ENCODE data around the gene SERGEF. TPM values are rescaled to one million over a fixed set of nuclear protein-coding genes. Genes with fewer than 3 reads are reported as not detected.

SERGEF gene
- total and polyA plus RNA-seq, 10 of the 15 experiments (the other 5 are each of a cell fraction or from before 2014, with no cell fraction given): 14.6 to 27.8 (median 22.4) TPM

DNA sequence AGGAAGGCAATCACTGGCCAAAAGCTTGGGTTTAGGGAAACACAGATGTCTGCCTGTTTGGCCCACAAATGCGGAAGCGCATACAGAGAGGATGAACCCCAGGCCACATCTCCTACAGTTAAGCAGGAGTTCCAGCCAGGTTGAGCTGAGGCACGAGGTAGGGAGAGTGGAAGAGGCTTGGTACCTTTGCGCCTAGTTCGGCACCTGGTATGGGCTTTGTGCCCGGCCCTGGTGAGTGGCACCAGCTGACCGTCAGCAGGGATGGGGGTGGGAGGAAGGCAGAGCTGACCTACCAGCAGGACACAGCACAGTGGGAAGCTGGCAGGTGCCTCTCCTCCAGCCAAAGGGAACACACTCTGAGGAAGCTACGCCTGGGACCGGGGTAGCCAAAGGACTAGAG is 220.7 kb downstream of the SERGEF start:
- CTCF ChIA-PET: no interaction called here
- no peaks in the 10 kb centered on the region for H3K9me3 ChIP-seq (replicated peaks; ENCODE audit: control insufficient read depth, insufficient read depth, low read length)
- intact Hi-C loops (cut with micrococcal nuclease; ENCODE audit: unreplicated experiment): no loop called here
- H2AFZ ChIP-seq (ENCODE audit: control insufficient read depth, low read depth, low read length): no peak overlapping the region
- SMC1A ChIA-PET (ENCODE audit: uncharacterized antibody, unreplicated experiment): interaction anchor here (0.6 kb wide), 1 partner anchor 699 kb away, joined by 3 read pairs; no protein-coding TSS in a partner anchor
- no peak overlapping the region for H3K4me3 ChIP-seq
- H3K79me2 ChIP-seq (ENCODE audit: control insufficient read depth, insufficient read depth, low read length): no peaks in the 10 kb centered on the region
- H3K27ac ChIP-seq (ENCODE audit: control insufficient read depth, insufficient read depth): no peak overlapping the region
- ATAC-seq (no peak), DNase-seq (ENCODE audit: low read depth, low spot score) (no peak), FAIRE-seq (no peak)
- H3K36me3 ChIP-seq (ENCODE audit: control insufficient read depth in 2 of 2, insufficient read depth in 2 of 2, low read length in 1 of 2): no peaks in the 10 kb centered on the region
- in situ Hi-C loops (cut with MboI): no loop called here
- no peak overlapping the region for H3K4me2 ChIP-seq (ENCODE audit: control insufficient read depth, insufficient read depth)
- 94% methylated on average over 9 of the region's 9 CpGs for WGBS (ENCODE audit: insufficient coverage, insufficient replicate concordance, low lambda C conversion rate, missing lambda C conversion rate)
- H3K4me1 ChIP-seq (ENCODE audit: control insufficient read depth, insufficient read depth, low read length): no peaks in the 10 kb centered on the region
- BruUV-seq (replicated peaks): no TSS peak
- H3K9ac ChIP-seq (ENCODE audit: control insufficient read depth, insufficient read depth, low read length): no peak overlapping the region
- no peaks in the 10 kb centered on the region for H3K27me3 ChIP-seq (replicated peaks in 1 of 2; ENCODE audit: control insufficient read depth in 2 of 2, insufficient read depth in 2 of 2, low read length in 1 of 2)
- no peaks in the 10 kb centered on the region for H4K20me1 ChIP-seq (ENCODE audit: control insufficient read depth, insufficient read depth)
- RAD21 ChIA-PET (ENCODE audit: unreplicated experiment): no interaction called here
- TF ChIP-seq RFX5 (IDR thresholded peaks at IDR 0.05; ENCODE audit: low read depth, low read length): no peak
- TF ChIP-seq HDGF (IDR thresholded peaks at IDR 0.05): no peak
- no peak for TF ChIP-seq SPI1 (IDR thresholded peaks at IDR 0.05; ENCODE audit: borderline replicate concordance, insufficient read depth, low read depth, low read length)
- TF ChIP-seq YY1 (IDR thresholded peaks at IDR 0.05; ENCODE audit: low read depth, low read length): no peak
- TF ChIP-seq FOS (IDR thresholded peaks at IDR 0.05; ENCODE audit: borderline replicate concordance, extremely low read depth, insufficient read length): no peak
- TF ChIP-seq ZNF384 (IDR thresholded peaks at IDR 0.05; ENCODE audit: borderline replicate concordance, low read depth, low read length): no peak
- no peak for TF ChIP-seq SIN3A (IDR thresholded peaks at IDR 0.05; ENCODE audit: low read depth, low read length)
- no peak for TF ChIP-seq TAF1 (IDR thresholded peaks at IDR 0.05; ENCODE audit: borderline replicate concordance, low read depth, low read length)
- TF ChIP-seq SMARCA5 (IDR thresholded peaks at IDR 0.05): no peak
- TF ChIP-seq TCF12 (IDR thresholded peaks at IDR 0.05; ENCODE audit: low read depth, low read length): no peak
- TF ChIP-seq CBX3 (IDR thresholded peaks at IDR 0.05; ENCODE audit: borderline replicate concordance, low read depth): no peak
- TF ChIP-seq MEF2A (IDR thresholded peaks at IDR 0.05; ENCODE audit: insufficient read depth, low read depth, low read length): no peak
- no peak for TF ChIP-seq NR2C2 (IDR thresholded peaks at IDR 0.05; ENCODE audit: borderline replicate concordance, control insufficient read depth, insufficient read length, low read depth)
- no peak for TF ChIP-seq RUNX3 (IDR thresholded peaks at IDR 0.05; ENCODE audit: low read length)
- TF ChIP-seq EGR1 (IDR thresholded peaks at IDR 0.05; ENCODE audit: borderline replicate concordance in 1 of 2, low read depth in 2 of 2, low read length in 2 of 2): no peak
- TF ChIP-seq SP1 (IDR thresholded peaks at IDR 0.05; ENCODE audit: low read depth, low read length): no peak
- no peak for TF ChIP-seq MYC (IDR thresholded peaks at IDR 0.05; ENCODE audit: insufficient read depth, insufficient read length, insufficient replicate concordance, low read length, severe bottlenecking)
- no peak for TF ChIP-seq ATF2 (IDR thresholded peaks at IDR 0.05; ENCODE audit: low read length)
- TF ChIP-seq IRF5 (IDR thresholded peaks at IDR 0.05; ENCODE audit: borderline replicate concordance): no peak
- POLR2A ChIA-PET: no interaction called here
